GM10266 (cell line): ENCODE results near the gene ELMO1.

ENCODE experiments used
- DNase-seq: peaks from one replicate; pipeline ENCODE4 v3.0.0; 2012; ENCODE audit errors: extremely low spot score
- CTCF ChIP-seq: IDR thresholded peaks from 2 replicates; pipeline ENCODE4 v1.5.1; 2012; ENCODE audit warnings: mild to moderate bottlenecking, low read depth; ENCODE audit not compliant: control insufficient read depth, insufficient read depth; ENCODE audit errors: missing control alignments

The ELMO1 gene

DNA sequence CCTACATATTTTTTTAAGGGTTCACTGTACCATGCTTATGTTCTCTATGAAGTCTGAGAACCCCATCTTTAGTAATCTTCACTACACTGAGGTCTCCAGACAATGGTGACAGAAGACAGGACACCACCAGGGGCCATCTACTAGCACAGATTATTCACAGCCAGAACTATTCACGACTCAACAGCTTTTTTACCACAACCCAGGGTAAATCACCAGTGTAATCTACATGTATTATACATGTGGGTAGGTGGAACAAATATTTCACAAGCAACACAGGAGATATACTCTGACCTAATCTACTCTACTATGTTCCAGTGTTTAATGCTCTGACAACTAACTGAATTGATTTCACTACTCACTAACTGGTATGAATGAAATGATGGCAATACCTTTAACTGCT lies 136.1 kb downstream of the ELMO1 start:
- no peak for TF ChIP-seq CTCF
- DNase-seq: no peak

GRCh38 chr7:37311355-37311754 lies 137.3 kb downstream of the ELMO1 start:
- DNase-seq: no peak
- TF ChIP-seq CTCF: no peak

DNA sequence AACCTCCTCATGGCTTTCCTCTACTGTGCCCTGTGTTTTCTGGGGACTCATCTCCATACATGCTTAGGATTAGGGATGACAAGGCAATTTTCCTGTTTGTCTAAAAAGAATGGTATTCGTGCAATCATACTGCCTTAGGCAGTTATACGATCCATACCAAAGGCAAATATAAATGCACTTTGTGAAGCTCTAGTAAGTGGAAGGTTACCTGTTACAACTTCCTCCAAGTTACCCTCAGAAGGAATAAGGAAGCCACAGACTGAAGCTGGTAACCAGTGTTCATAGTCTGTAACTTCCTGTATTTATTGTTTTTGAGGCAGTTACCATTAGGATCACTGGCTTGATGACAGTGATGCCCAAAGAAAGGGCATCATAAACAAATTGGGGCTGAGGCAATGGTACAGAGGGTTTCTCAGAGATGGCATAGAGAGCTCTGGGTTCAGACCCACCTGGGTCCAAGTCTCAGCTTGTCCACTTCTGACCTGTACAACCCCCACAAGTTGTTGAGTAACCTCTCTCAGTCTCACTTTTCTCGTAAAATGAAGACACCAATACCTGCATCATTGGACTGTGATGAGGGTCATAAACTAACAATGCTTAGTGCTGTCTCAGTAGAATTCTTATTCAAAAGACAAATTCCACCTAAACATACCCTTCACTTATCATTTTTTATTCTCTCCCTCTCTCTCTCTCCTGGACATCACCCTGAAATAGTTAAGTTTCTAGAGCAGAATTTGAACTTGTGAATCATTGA lies 138.2 kb downstream of the ELMO1 start:
- no peak for DNase-seq
- TF ChIP-seq CTCF: no peak

GRCh38 chr7:37309493-37309892 lies 139.2 kb downstream of the ELMO1 start:
- no peak for TF ChIP-seq CTCF
- no peak for DNase-seq

- TF ChIP-seq CTCF: no peak
- DNase-seq: no peak
Observed at GRCh38 chr7:37304921-37305320, 143.7 kb downstream of the ELMO1 start.

DNA sequence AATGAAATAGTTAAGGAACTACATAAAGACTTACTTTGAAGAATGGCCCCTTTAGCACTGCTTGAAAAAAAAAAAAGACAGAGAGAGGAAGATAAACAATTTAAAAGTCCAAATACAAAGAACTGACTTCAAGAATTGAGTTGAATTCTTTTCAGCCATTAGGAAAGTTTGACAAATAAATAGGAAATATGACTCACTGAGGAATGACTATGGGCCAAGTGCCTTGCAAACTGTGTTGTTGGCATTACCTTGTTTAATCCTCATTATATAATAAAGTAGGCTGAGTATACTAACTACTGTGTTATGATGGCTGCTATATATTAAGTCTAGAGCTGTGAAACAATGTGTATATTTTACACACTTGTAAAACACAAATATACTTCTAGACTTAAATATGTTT lies 151.1 kb downstream of the ELMO1 start:
- TF ChIP-seq CTCF: no peak
- no peak for DNase-seq

- no peak for TF ChIP-seq CTCF
- DNase-seq: no peak
Observed at GRCh38 chr7:37295401-37295800, 153.3 kb downstream of the ELMO1 start.
